K562 (cell line): ENCODE results near the gene CAMK2G. TPM values are rescaled to one million over a fixed set of nuclear protein-coding genes. Genes with fewer than 3 reads are reported as not detected.

Experiments used
- BRD9 ChIP-seq: fragments of 450-650 bp; IDR thresholded peaks from 2 replicates; pipeline ENCODE4 v1.6.1; 2018; ENCODE audit warnings: low read depth; ENCODE audit not compliant: partially characterized antibody
- ETV1 ChIP-seq: fragments of 450-650 bp; conservative IDR thresholded peaks from 2 replicates; pipeline ENCODE4 v1.6.1; 2016; ENCODE audit warnings: missing genetic modification characterization, control low read depth, low read depth, missing compliant biosample characterization
- HOXB6 ChIP-seq: fragments of 250-450 bp; sonication (Bioruptor Pico); IDR thresholded peaks from 2 replicates; pipeline ENCODE4 v1.5.1; 2022; ENCODE audit warnings: mild to moderate bottlenecking, borderline replicate concordance
- MAFG ChIP-seq: fragments of 450-650 bp; conservative IDR thresholded peaks from 2 replicates; pipeline ENCODE4 v1.6.1; 2016; ENCODE audit warnings: missing genetic modification characterization, missing compliant biosample characterization
- POU5F1 ChIP-seq: fragments of 150-350 bp; IDR thresholded peaks from 2 replicates; pipeline ENCODE4 v1.6.1; 2014; ENCODE audit warnings: borderline replicate concordance, low read length, low read depth, mild to moderate bottlenecking; ENCODE audit not compliant: partially characterized antibody
- RBFOX2 ChIP-seq: fragments of 200-400 bp; formaldehyde crosslinking; IDR thresholded peaks from 2 replicates; pipeline ENCODE4 v1.6.1; 2017; ENCODE audit warnings: low read depth, mild to moderate bottlenecking, low read length, moderate library complexity
- RBM14 ChIP-seq: fragments of 200-400 bp; formaldehyde crosslinking; IDR thresholded peaks from 2 replicates; pipeline ENCODE4 v1.6.1; 2018; ENCODE audit warnings: low read depth, mild to moderate bottlenecking, low read length, moderate library complexity, borderline replicate concordance; ENCODE audit not compliant: insufficient read depth
- RBM25 ChIP-seq: fragments of 200-400 bp; formaldehyde crosslinking; IDR thresholded peaks from 2 replicates; pipeline ENCODE4 v1.6.1; 2018; ENCODE audit warnings: low read length, low read depth, moderate library complexity; ENCODE audit not compliant: severe bottlenecking
- TEAD1 ChIP-seq, 2 experiments: fragments of 450-650 bp in 1 of 2; sonication (generic) in 1 of 2; formaldehyde crosslinking; IDR thresholded peaks; 2 replicates each; pipeline versions ENCODE4 v1.4.0 to v1.8.0; 2020 to 2022; ENCODE audit warnings: mild to moderate bottlenecking in 2 of 2, missing genetic modification reagents in 1 of 2
- TFAM ChIP-seq: fragments of 250-450 bp; sonication (Bioruptor Pico); conservative IDR thresholded peaks from 2 replicates; pipeline ENCODE4 v1.5.0; 2021; ENCODE audit warnings: mild to moderate bottlenecking, moderate library complexity
- ZNF175 ChIP-seq: fragments of 200-800 bp; sonication (Bioruptor generic); IDR thresholded peaks from 2 replicates; pipeline ENCODE4 v1.6.1; 2016; ENCODE audit warnings: low read depth, mild to moderate bottlenecking, missing genetic modification characterization, missing compliant biosample characterization
- ZNF589 ChIP-seq: fragments of 200-800 bp; sonication (Bioruptor generic); IDR thresholded peaks from 2 replicates; pipeline ENCODE4 v1.6.1; 2016; ENCODE audit warnings: low read depth, missing genetic modification characterization, missing compliant biosample characterization
- polyA plus RNA-seq, 8 experiments: library from polyadenylated mRNA; depleted of rRNA in 4 of 8; stranded (reverse) in 5 of 8; unstranded in 3 of 8; fragments of >200 nt; fragmentation: Nextera tagmentation in 2 of 8; fragmentation: Illumina TruSeq in 1 of 8; extraction: Ambion mirVana in 2 of 8; extraction: Trizol in 1 of 8; gene quantifications; 2 replicates each; pipeline versions ENCODE4 v1.2.1 to v1.2.3, GENCODE V29; 2011 to 2014; ENCODE audit warnings: inconsistent platforms in 1 of 8, missing spikeins in 1 of 8
- total RNA-seq, 7 experiments: library from RNA; depleted of rRNA in 6 of 7; stranded (reverse); fragments of >200 nt in 6 of 7; fragmentation: Illumina TruSeq in 2 of 7; extraction: Trizol in 2 of 7; gene quantifications; 2 replicates each; pipeline versions ENCODE4 v1.2.1 to v1.2.3, GENCODE V29; 2011 to 2021; ENCODE audit warnings: low replicate concordance in 1 of 7
- TF ChIP-seq, protein P1 (sequence below): IDR thresholded peaks from 2 replicates; pipeline ENCODE4 v1.6.1; 2014; ENCODE audit warnings: antibody characterized with exemption
- TF ChIP-seq, protein P2 (sequence below), 3 experiments: fragments of 200-800 bp in 1 of 3; fragments of 250-450 bp in 1 of 3; fragments of 450-650 bp in 1 of 3; sonication (Bioruptor Pico) in 1 of 3; sonication (Bioruptor generic) in 1 of 3; formaldehyde crosslinking in 1 of 3; IDR thresholded peaks; 2 replicates each; pipeline versions ENCODE4 v1.6.1 to v1.8.0; 2016 to 2022; ENCODE audit warnings: mild to moderate bottlenecking in 2 of 3, missing genetic modification characterization in 2 of 3, missing compliant biosample characterization in 1 of 3, moderate library complexity in 1 of 3
- TF ChIP-seq, protein P3 (sequence below): IDR thresholded peaks from 2 replicates; pipeline ENCODE4 v1.6.1; 2011; ENCODE audit not compliant: insufficient read length; ENCODE audit errors: extremely low read depth
- TF ChIP-seq, protein P4 (sequence below), 2 experiments: IDR thresholded peaks; 2 replicates each; pipeline ENCODE4 v1.6.1; 2011; ENCODE audit warnings: borderline replicate concordance in 1 of 2, control low read depth in 1 of 2, low read depth in 1 of 2, low read length in 1 of 2, mild to moderate bottlenecking in 1 of 2, mixed read lengths in 1 of 2, moderate library complexity in 1 of 2; ENCODE audit not compliant: insufficient read depth in 1 of 2, insufficient read length in 1 of 2, poor library complexity in 1 of 2, severe bottlenecking in 1 of 2; ENCODE audit errors: extremely low read depth in 1 of 2

CAMK2G gene
- total and polyA plus RNA-seq, 9 of the 15 experiments (the other 6 are each of a cell fraction or from before 2014, with no cell fraction given): 9.0 to 37.9 (median 32.6) TPM

DNA sequence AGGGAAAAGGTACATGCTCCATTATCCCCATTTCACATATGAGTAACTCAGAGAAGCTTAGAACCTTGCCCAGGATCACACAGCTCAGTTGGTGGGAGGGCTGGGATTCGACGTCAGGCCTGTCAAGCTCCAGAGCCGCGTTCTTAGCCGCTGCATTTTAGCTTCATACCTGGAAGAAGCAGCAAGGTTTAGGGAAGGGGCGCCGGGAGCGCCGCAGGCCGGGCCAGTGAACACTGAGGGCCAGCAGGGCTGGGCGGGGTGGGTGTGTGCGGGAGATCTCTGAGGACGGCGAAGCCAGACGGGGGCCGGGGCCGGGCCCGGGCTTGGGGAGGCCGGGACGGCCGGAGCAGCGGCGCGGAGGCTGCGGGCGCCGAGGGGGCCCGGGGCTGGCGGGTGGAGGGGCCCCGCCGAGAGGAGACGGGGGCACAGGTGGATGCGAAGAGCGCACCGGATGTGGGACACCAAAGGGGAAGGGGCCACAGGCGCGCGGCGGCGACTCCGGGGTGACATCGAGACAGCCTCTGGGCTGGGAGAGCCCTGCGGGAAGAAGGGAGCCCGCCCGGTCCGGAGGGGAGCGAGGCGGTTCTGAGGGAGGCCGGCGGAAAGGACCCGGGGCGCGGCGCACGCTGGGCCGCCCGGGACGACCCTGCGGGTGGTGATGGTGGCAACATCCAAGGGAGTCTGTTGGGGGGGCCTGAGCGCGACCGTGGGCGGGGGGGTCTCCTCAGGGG is 63.5 kb downstream of the CAMK2G start (continued):
- TF ChIP-seq ETV1 (peak; percentile 22; the same call in 1 of the 2 replicates), MAFG (tag) (no peak), TEAD1 (CRISPR knock-in tag; IDR thresholded peaks at IDR 0.05) (peak in 1 of 2 experiments; percentile 55; a peak in 1 of 4 replicates), RBM14 (0 out of 2 replicates have a peak, but pooled peaks have one; percentile 3), BRD9 (peak; percentile 10), ZNF589 (CRISPR knock-in tag) (0 out of 2 replicates have a peak, but pooled peaks have one; percentile 16), RBFOX2 (peak; percentile 80; the same call in 1 of the 2 replicates), TFAM (CRISPR knock-in tag) (no peak), POU5F1 (no peak), ZNF175 (CRISPR knock-in tag) (0 out of 2 replicates have a peak, but pooled peaks have one; percentile 49), RBM25 (peak; percentile 79), HOXB6 (CRISPR knock-in tag) (no peak)
- TF ChIP-seq, protein P1, sequence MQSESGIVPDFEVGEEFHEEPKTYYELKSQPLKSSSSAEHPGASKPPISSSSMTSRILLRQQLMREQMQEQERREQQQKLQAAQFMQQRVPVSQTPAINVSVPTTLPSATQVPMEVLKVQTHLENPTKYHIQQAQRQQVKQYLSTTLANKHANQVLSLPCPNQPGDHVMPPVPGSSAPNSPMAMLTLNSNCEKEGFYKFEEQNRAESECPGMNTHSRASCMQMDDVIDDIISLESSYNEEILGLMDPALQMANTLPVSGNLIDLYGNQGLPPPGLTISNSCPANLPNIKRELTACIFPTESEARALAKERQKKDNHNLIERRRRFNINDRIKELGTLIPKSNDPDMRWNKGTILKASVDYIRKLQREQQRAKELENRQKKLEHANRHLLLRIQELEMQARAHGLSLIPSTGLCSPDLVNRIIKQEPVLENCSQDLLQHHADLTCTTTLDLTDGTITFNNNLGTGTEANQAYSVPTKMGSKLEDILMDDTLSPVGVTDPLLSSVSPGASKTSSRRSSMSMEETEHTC: no peak
- TF ChIP-seq, protein P2, sequence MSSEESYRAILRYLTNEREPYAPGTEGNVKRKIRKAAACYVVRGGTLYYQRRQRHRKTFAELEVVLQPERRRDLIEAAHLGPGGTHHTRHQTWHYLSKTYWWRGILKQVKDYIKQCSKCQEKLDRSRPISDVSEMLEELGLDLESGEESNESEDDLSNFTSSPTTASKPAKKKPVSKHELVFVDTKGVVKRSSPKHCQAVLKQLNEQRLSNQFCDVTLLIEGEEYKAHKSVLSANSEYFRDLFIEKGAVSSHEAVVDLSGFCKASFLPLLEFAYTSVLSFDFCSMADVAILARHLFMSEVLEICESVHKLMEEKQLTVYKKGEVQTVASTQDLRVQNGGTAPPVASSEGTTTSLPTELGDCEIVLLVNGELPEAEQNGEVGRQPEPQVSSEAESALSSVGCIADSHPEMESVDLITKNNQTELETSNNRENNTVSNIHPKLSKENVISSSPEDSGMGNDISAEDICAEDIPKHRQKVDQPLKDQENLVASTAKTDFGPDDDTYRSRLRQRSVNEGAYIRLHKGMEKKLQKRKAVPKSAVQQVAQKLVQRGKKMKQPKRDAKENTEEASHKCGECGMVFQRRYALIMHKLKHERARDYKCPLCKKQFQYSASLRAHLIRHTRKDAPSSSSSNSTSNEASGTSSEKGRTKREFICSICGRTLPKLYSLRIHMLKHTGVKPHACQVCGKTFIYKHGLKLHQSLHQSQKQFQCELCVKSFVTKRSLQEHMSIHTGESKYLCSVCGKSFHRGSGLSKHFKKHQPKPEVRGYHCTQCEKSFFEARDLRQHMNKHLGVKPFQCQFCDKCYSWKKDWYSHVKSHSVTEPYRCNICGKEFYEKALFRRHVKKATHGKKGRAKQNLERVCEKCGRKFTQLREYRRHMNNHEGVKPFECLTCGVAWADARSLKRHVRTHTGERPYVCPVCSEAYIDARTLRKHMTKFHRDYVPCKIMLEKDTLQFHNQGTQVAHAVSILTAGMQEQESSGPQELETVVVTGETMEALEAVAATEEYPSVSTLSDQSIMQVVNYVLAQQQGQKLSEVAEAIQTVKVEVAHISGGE (CRISPR knock-in tag; IDR thresholded peaks at IDR 0.05): no peak
- TF ChIP-seq, protein P3, sequence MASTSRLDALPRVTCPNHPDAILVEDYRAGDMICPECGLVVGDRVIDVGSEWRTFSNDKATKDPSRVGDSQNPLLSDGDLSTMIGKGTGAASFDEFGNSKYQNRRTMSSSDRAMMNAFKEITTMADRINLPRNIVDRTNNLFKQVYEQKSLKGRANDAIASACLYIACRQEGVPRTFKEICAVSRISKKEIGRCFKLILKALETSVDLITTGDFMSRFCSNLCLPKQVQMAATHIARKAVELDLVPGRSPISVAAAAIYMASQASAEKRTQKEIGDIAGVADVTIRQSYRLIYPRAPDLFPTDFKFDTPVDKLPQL: no peak
- TF ChIP-seq, protein P4, sequence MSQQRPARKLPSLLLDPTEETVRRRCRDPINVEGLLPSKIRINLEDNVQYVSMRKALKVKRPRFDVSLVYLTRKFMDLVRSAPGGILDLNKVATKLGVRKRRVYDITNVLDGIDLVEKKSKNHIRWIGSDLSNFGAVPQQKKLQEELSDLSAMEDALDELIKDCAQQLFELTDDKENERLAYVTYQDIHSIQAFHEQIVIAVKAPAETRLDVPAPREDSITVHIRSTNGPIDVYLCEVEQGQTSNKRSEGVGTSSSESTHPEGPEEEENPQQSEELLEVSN (IDR thresholded peaks at IDR 0.05; ENCODE audit: borderline replicate concordance in 1 of 2, extremely low read depth in 1 of 2, insufficient read depth in 1 of 2, insufficient read length in 1 of 2, low read depth in 1 of 2, low read length in 1 of 2, poor library complexity in 1 of 2, severe bottlenecking in 1 of 2): peak in 1 of 2 experiments; percentile 19
